Thyroid gland (tissue), 4 donors: ENCODE results near the gene ELMO1. TPM values are rescaled to one million over a fixed set of nuclear protein-coding genes. Genes with fewer than 3 reads are reported as not detected.
A peak's percentile ranks its signal among the peaks of the same experiment; 100 is the strongest.

ENCODE experiments used
- DNase-seq, 2 donors: peaks; one replicate each; pipeline ENCODE4 v3.0.0-alpha.2; 2019
- H3K27ac ChIP-seq, 3 donors: fragments of 200-600 bp; sonication (generic); 1 replicate in 2 of 3; 2 replicates in 1 of 3; pipeline ENCODE4 v1.5.1; 2016 to 2019; ENCODE audit warnings: mild to moderate bottlenecking in 1 of 3, moderate library complexity in 1 of 3
- H3K27me3 ChIP-seq: fragments of 200-600 bp; sonication (generic); one replicate; pipeline ENCODE4 v1.5.1; 2019
- H3K36me3 ChIP-seq, 2 donors: fragments of 200-600 bp; sonication (generic); one replicate each; pipeline ENCODE4 v1.5.1; 2016 to 2019
- H3K4me1 ChIP-seq, 2 donors: fragments of 200-600 bp; sonication (generic); one replicate each; pipeline ENCODE4 v1.5.1; 2017 to 2019
- H3K4me3 ChIP-seq, 3 donors: fragments of 200-600 bp; sonication (generic); replicated peaks in 1 of 3; 1 replicate in 2 of 3; 2 replicates in 1 of 3; pipeline ENCODE4 v1.5.1; 2016; ENCODE audit warnings: mild to moderate bottlenecking in 1 of 3
- H3K9me3 ChIP-seq: fragments of 200-600 bp; sonication (generic); one replicate; pipeline ENCODE4 v1.5.1; 2017
- POLR2A ChIP-seq, 2 donors: fragments of 450-650 bp; IDR thresholded peaks; one replicate each; pipeline ENCODE4 v1.6.1; 2017; ENCODE audit warnings: antibody characterized with exemption in 2 of 2, mild to moderate bottlenecking in 2 of 2, moderate library complexity in 1 of 2
- WGBS, 2 donors: methylation state at CpG; one replicate each; pipeline ENCODE4 v1.1.5; 2017; 5-methylcytosine and 5-hydroxymethylcytosine counted together
- intact Hi-C: fragments of 100-400 bp; cut with DNase I; formaldehyde crosslinking; loops from one replicate; pipeline ENCODE4 v1.15.1; 2023
- total RNA-seq, 4 donors: library from RNA; depleted of rRNA; stranded (reverse); fragments of >200 nt; gene quantifications; one replicate each; pipeline ENCODE4 v1.2.3, GENCODE V29; 2016
- TF ChIP-seq, protein P1 (sequence below), 6 experiments: fragments of 200-600 bp in 3 of 6; fragments of 450-650 bp in 3 of 6; sonication (generic) in 3 of 6; IDR thresholded peaks; one replicate each; pipeline ENCODE4 v1.5.1; 2016 to 2019; ENCODE audit warnings: antibody characterized with exemption in 6 of 6, mild to moderate bottlenecking in 2 of 6, inconsistent platforms in 1 of 6, moderate library complexity in 1 of 6

Gene ELMO1
- total RNA-seq, 4 donors from 2014 or later = 168 to 423 (median 312) TPM

DNA sequence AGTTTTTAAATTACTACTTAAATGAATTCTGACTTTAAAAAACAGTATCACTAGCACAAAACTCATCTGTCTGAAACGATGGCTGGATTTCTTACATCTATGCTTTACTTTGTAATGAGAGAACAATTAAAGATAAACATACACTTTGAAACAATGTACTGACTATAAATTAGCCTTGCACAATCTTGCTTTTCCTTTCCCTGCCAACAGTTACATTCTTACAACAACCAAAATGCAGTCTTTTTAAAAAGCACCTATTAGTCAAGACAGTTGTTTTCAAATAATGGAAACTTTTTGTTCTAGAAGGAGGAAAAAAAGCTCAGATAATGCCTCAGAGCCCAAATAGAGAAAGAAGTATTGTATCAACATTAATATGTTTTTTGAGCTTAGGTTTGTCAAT lies 153.3 kb downstream of the ELMO1 start:
- Histone ChIP-seq H3K4me1 (peaks cover 0 to 10% of the 10 kb centered on the region in 2 donors), H3K27ac (peak overlapping the region in 1 of 3 donors; percentile 18), H3K36me3 (no peaks in the 10 kb centered on the region), H3K27me3 (no peaks in the 10 kb centered on the region), H3K4me3 (no peak overlapping the region), H3K9me3 (no peaks in the 10 kb centered on the region)
- no peak for TF ChIP-seq POLR2A (IDR thresholded peaks at IDR 0.05)
- TF ChIP-seq, protein P1, sequence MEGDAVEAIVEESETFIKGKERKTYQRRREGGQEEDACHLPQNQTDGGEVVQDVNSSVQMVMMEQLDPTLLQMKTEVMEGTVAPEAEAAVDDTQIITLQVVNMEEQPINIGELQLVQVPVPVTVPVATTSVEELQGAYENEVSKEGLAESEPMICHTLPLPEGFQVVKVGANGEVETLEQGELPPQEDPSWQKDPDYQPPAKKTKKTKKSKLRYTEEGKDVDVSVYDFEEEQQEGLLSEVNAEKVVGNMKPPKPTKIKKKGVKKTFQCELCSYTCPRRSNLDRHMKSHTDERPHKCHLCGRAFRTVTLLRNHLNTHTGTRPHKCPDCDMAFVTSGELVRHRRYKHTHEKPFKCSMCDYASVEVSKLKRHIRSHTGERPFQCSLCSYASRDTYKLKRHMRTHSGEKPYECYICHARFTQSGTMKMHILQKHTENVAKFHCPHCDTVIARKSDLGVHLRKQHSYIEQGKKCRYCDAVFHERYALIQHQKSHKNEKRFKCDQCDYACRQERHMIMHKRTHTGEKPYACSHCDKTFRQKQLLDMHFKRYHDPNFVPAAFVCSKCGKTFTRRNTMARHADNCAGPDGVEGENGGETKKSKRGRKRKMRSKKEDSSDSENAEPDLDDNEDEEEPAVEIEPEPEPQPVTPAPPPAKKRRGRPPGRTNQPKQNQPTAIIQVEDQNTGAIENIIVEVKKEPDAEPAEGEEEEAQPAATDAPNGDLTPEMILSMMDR (IDR thresholded peaks at IDR 0.05) = no peak
- DNase-seq = no peak
- 67% methylated on average over 1 of the region's 1 CpG for WGBS, 2 donors
- intact Hi-C loops = no loop called here

DNA sequence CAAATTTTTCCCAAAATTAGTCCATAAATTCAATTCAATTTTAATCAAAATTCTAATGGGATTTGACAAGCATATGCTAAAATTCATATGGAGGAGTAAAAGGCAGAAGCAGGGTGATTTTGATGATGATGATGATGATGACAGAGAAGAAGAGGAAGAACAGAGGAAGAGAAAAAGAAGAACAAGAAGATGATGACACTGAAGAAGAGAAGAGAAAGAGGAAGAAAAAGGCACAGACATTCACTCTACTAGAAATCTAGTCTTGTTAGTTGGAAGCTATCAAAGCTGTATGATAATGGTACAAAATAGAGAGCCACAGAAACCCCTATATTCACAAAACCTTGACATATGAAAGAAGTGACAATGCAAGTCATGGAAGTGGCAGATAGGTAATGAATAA lies 157.9 kb downstream of the ELMO1 start:
- no peaks in the 10 kb centered on the region for H3K9me3 ChIP-seq
- no peaks in the 10 kb centered on the region for H3K36me3 ChIP-seq
- DNase-seq = no peak
- no peak for TF ChIP-seq POLR2A (IDR thresholded peaks at IDR 0.05)
- TF ChIP-seq, protein P1 (IDR thresholded peaks at IDR 0.05) = no peak
- no peak overlapping the region for H3K27ac ChIP-seq
- H3K27me3 ChIP-seq = no peaks in the 10 kb centered on the region
- peaks cover 16 to 24% of the 10 kb centered on the region in 2 donors for H3K4me1 ChIP-seq
- H3K4me3 ChIP-seq = no peak overlapping the region
- intact Hi-C loops = no loop called here

DNA sequence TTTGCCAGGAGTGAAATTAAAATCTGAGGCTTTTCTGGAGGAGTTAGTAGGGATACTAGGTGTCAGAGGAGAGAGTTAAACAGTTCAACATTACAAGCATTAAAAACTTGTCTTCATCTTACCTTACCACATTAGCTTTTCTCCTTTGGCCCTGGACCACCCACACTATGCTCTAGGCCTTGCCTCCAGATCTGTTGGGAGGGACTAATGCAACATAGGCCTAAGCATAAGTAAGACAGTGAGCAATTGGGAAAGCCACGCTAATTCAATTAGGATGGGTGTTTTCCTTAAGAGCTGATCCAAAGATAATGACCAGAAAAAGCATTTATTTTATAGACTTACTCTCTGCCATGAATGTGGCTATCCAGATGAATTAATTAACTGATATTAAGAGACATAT lies 158.9 kb downstream of the ELMO1 start:
- TF ChIP-seq POLR2A (IDR thresholded peaks at IDR 0.05) = no peak
- TF ChIP-seq, protein P1 (IDR thresholded peaks at IDR 0.05) = no peak
- H3K27me3 ChIP-seq = no peaks in the 10 kb centered on the region
- no peak overlapping the region for H3K4me3 ChIP-seq
- H3K4me1 ChIP-seq = peaks cover 25 to 34% of the 10 kb centered on the region in 2 donors
- WGBS, 2 donors = 76 to 100% methylated on average over 1 of the region's 1 CpG
- H3K36me3 ChIP-seq = no peaks in the 10 kb centered on the region
- no peak for DNase-seq
- H3K27ac ChIP-seq = peak overlapping the region in 2 of 3 donors; percentile 12 to 30
- intact Hi-C loops = no loop called here
- no peaks in the 10 kb centered on the region for H3K9me3 ChIP-seq

DNA sequence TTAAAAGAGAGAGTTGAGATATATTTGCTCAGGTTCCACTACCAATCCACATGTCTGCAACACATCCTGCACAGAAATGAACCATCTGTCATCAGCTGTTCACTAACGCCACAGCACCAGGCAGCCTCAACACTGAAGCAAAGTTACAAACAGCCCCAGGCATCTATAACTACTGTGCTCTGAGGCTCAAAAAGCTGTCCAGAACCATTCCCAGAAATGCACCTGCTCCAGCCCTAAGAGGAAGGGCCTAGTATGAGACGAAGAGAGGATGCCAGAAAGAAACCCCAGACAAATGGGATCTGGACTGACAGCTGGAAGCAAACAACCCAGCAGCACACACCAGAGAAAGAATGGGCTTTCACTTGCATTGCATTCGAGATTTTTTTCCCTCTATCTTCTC lies 159.3 kb downstream of the ELMO1 start:
- H3K9me3 ChIP-seq = no peaks in the 10 kb centered on the region
- intact Hi-C loops = no loop called here
- H3K27me3 ChIP-seq = no peaks in the 10 kb centered on the region
- WGBS, 2 donors = 68 to 83% methylated on average over 3 of the region's 3 CpGs
- H3K36me3 ChIP-seq = no peaks in the 10 kb centered on the region
- TF ChIP-seq POLR2A (IDR thresholded peaks at IDR 0.05) = no peak
- TF ChIP-seq, protein P1 (IDR thresholded peaks at IDR 0.05) = no peak
- DNase-seq = no peak
- peaks cover 29 to 38% of the 10 kb centered on the region in 2 donors for H3K4me1 ChIP-seq
- peak overlapping the region in 2 of 3 donors; percentile 12 to 30 for H3K27ac ChIP-seq
- no peak overlapping the region for H3K4me3 ChIP-seq

DNA sequence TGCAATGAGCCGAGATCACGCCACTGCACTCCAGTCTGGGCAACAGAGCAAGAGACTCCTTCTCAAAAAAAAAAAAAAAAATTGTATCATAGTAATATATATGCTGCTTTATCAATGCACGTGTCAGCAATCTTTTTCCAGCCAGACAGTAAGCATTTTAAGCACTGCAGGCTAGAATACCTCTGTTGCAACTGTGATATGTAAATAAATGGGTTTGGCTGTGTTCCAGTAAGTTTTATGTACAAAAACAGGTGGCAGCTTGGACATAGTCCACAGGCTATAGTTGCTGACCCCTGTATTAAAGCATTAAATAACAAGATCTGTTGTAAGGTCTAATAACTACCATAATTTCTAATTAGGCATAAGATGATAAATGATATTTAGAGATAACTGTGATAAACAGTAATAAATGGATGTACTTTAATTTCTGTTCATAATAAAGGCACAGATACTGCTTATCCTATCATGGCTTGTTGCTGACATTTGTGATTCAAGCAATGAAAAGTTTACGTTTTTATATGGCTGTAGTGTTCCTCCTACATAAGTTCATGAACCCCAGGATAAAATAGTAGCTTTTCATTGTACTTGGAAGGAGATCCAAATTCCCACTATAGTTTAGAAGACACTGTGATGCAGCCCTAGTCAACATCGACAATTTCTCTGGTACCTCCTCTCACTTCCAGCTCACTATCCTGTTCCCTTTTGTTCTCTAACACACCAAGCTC lies 161.4 kb downstream of the ELMO1 start:
- H3K27me3 ChIP-seq = no peaks in the 10 kb centered on the region
- TF ChIP-seq POLR2A (IDR thresholded peaks at IDR 0.05) = no peak

More for the DNA sequence above, 161.4 kb downstream of the ELMO1 start:
- no peak overlapping the region for H3K4me3 ChIP-seq
- no peaks in the 10 kb centered on the region for H3K36me3 ChIP-seq
- 71 to 76% methylated on average over 5 of the region's 5 CpGs for WGBS, 2 donors
- peaks cover 42 to 48% of the 10 kb centered on the region in 2 donors for H3K4me1 ChIP-seq
- H3K9me3 ChIP-seq = no peaks in the 10 kb centered on the region
- intact Hi-C loops = no loop called here
- H3K27ac ChIP-seq = peak overlapping the region in 2 of 3 donors; percentile 32 to 57
- no peak for DNase-seq
